Astrocyte (in vitro differentiated cells and primary cell): ENCODE results near the gene CPO. TPM values are rescaled to one million over a fixed set of nuclear protein-coding genes. Genes with fewer than 3 reads are reported as not detected.
A peak's percentile ranks its signal among the peaks of the same experiment; 100 is the strongest.

Experiments
- DNase-seq: peaks from one replicate; pipeline ENCODE4 v3.0.0-alpha.2; 2010; ENCODE audit warnings: low read depth
- FAIRE-seq: peaks from 2 replicates; lab custom pipeline; 2011; peaks lifted over from hg19 to GRCh38; lab: Jason Lieb, UNC
- H2AFZ ChIP-seq: 2 replicates; pipeline ENCODE4 v1.6.0; 2012; ENCODE audit warnings: low read depth, low read length, inconsistent platforms
- H3K27ac ChIP-seq: 2 replicates; pipeline ENCODE4 v1.5.1; 2011; ENCODE audit warnings: low read depth, low read length, inconsistent platforms
- H3K27me3 ChIP-seq: 2 replicates; pipeline ENCODE4 v1.6.0; 2011; ENCODE audit warnings: low read length, inconsistent platforms; ENCODE audit not compliant: insufficient read depth
- H3K36me3 ChIP-seq: 2 replicates; pipeline ENCODE4 v1.5.1; 2011; ENCODE audit warnings: low read length, inconsistent platforms; ENCODE audit not compliant: insufficient read depth
- H3K4me1 ChIP-seq: 2 replicates; pipeline ENCODE4 v1.5.1; 2011; ENCODE audit warnings: low read length, inconsistent platforms; ENCODE audit not compliant: insufficient read depth
- H3K4me2 ChIP-seq: 2 replicates; pipeline ENCODE4 v1.6.0; 2012; ENCODE audit warnings: low read length, inconsistent platforms
- H3K4me3 ChIP-seq: 2 replicates; pipeline ENCODE4 v1.5.1; 2011; ENCODE audit warnings: low read depth, mild to moderate bottlenecking, low read length, inconsistent platforms; ENCODE audit not compliant: insufficient read depth
- H3K79me2 ChIP-seq: 2 replicates; pipeline ENCODE4 v1.6.0; 2012; ENCODE audit warnings: mild to moderate bottlenecking, low read length, inconsistent platforms; ENCODE audit not compliant: insufficient read depth
- H3K9ac ChIP-seq: 2 replicates; pipeline ENCODE4 v1.6.0; 2012; ENCODE audit warnings: mild to moderate bottlenecking, low read length, inconsistent platforms
- H3K9me3 ChIP-seq: 2 replicates; pipeline ENCODE4 v1.5.1; 2012; ENCODE audit warnings: low read depth, mild to moderate bottlenecking, low read length, inconsistent platforms; ENCODE audit not compliant: insufficient read depth
- H4K20me1 ChIP-seq: 2 replicates; pipeline ENCODE4 v1.6.0; 2012; ENCODE audit warnings: low read length, inconsistent platforms; ENCODE audit not compliant: insufficient read depth
- H3K27ac Mint-ChIP-seq: one replicate; pipeline ENCODE4 v1.8.0; 2021; ENCODE audit warnings: mild to moderate bottlenecking, mixed read lengths; ENCODE audit not compliant: unreplicated experiment
- H3K27me3 Mint-ChIP-seq: one replicate; pipeline ENCODE4 v1.8.0; 2021; ENCODE audit warnings: low read depth, mixed read lengths; ENCODE audit not compliant: unreplicated experiment
- H3K36me3 Mint-ChIP-seq: one replicate; pipeline ENCODE4 v1.8.0; 2021; ENCODE audit warnings: low read depth, mixed read lengths; ENCODE audit not compliant: unreplicated experiment
- H3K4me1 Mint-ChIP-seq: one replicate; pipeline ENCODE4 v1.8.0; 2021; ENCODE audit warnings: low read depth, mixed read lengths; ENCODE audit not compliant: unreplicated experiment
- H3K4me3 Mint-ChIP-seq: one replicate; pipeline ENCODE4 v1.8.0; 2021; ENCODE audit warnings: mild to moderate bottlenecking, moderate library complexity, mixed read lengths; ENCODE audit not compliant: unreplicated experiment
- H3K9me3 Mint-ChIP-seq: one replicate; pipeline ENCODE4 v1.8.0; 2021; ENCODE audit warnings: mild to moderate bottlenecking, mixed read lengths; ENCODE audit not compliant: unreplicated experiment
- EZH2 ChIP-seq: IDR thresholded peaks from 2 replicates; pipeline ENCODE4 v1.6.1; 2012; ENCODE audit warnings: mild to moderate bottlenecking, low read length, inconsistent platforms; ENCODE audit not compliant: insufficient read depth
- total RNA-seq: library from RNA; stranded (reverse); gene quantifications from 2 replicates; pipeline ENCODE4 v1.2.1, GENCODE V29; 2021
- TF ChIP-seq, protein P1 (sequence below): IDR thresholded peaks from 2 replicates; pipeline ENCODE4 v1.5.1; 2011; ENCODE audit warnings: low read depth, mild to moderate bottlenecking, inconsistent platforms, low read length, moderate library complexity; ENCODE audit not compliant: insufficient read depth

Gene CPO
- total RNA-seq, 1 donor from 2014 or later = not detected

GRCh38 chr2:206980413-206980812 is 41.1 kb downstream of the CPO start:
- Histone ChIP-seq H4K20me1 (no peaks in the 10 kb centered on the region), H3K27ac (no peak overlapping the region), H3K4me3 (no peak overlapping the region), H3K4me2 (no peak overlapping the region), H3K27me3 (no peaks in the 10 kb centered on the region), H3K4me1 (peaks cover 11% of the 10 kb centered on the region), H3K36me3 (no peaks in the 10 kb centered on the region), H3K9me3 (no peaks in the 10 kb centered on the region), H2AFZ (no peak overlapping the region), H3K9ac (no peak overlapping the region), H3K79me2 (no peaks in the 10 kb centered on the region)
- no peaks in the 10 kb centered on the region for H3K36me3 Mint-ChIP-seq
- H3K9me3 Mint-ChIP-seq = peaks cover 4% of the 10 kb centered on the region
- DNase-seq = no peak
- TF ChIP-seq, protein P1, sequence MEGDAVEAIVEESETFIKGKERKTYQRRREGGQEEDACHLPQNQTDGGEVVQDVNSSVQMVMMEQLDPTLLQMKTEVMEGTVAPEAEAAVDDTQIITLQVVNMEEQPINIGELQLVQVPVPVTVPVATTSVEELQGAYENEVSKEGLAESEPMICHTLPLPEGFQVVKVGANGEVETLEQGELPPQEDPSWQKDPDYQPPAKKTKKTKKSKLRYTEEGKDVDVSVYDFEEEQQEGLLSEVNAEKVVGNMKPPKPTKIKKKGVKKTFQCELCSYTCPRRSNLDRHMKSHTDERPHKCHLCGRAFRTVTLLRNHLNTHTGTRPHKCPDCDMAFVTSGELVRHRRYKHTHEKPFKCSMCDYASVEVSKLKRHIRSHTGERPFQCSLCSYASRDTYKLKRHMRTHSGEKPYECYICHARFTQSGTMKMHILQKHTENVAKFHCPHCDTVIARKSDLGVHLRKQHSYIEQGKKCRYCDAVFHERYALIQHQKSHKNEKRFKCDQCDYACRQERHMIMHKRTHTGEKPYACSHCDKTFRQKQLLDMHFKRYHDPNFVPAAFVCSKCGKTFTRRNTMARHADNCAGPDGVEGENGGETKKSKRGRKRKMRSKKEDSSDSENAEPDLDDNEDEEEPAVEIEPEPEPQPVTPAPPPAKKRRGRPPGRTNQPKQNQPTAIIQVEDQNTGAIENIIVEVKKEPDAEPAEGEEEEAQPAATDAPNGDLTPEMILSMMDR = no peak
- no peak for TF ChIP-seq EZH2
- no peaks in the 10 kb centered on the region for H3K27me3 Mint-ChIP-seq
- H3K4me1 Mint-ChIP-seq = peaks cover 17% of the 10 kb centered on the region
- no peak overlapping the region for H3K27ac Mint-ChIP-seq
- FAIRE-seq = no peak
- H3K4me3 Mint-ChIP-seq = no peak overlapping the region

- Mint-ChIP-seq H3K9me3 (peaks cover 2% of the 10 kb centered on the region), H3K4me3 (no peak overlapping the region), H3K27me3 (no peaks in the 10 kb centered on the region), H3K36me3 (no peaks in the 10 kb centered on the region), H3K4me1 (peaks cover 17% of the 10 kb centered on the region), H3K27ac (no peak overlapping the region)
- FAIRE-seq = no peak
- Histone ChIP-seq H3K27me3 (no peaks in the 10 kb centered on the region), H2AFZ (no peak overlapping the region), H3K4me1 (peaks cover 11% of the 10 kb centered on the region), H3K4me3 (no peak overlapping the region), H3K9me3 (no peaks in the 10 kb centered on the region), H4K20me1 (no peaks in the 10 kb centered on the region), H3K79me2 (no peaks in the 10 kb centered on the region), H3K9ac (no peak overlapping the region), H3K4me2 (no peak overlapping the region), H3K36me3 (no peaks in the 10 kb centered on the region), H3K27ac (no peak overlapping the region)
- DNase-seq = no peak
- TF ChIP-seq EZH2 = no peak
- TF ChIP-seq, protein P1 = no peak
These were observed 41.9 kb downstream of the CPO start for GRCh38 chr2:206981086-206981674.

- Histone ChIP-seq H3K4me3 (no peak overlapping the region), H3K9me3 (no peaks in the 10 kb centered on the region), H3K4me2 (peak overlapping the region; percentile 80), H3K27me3 (no peaks in the 10 kb centered on the region), H3K27ac (no peak overlapping the region), H3K9ac (peak overlapping the region; percentile 44), H3K4me1 (peaks cover 11% of the 10 kb centered on the region), H3K79me2 (no peaks in the 10 kb centered on the region), H3K36me3 (no peaks in the 10 kb centered on the region), H4K20me1 (no peaks in the 10 kb centered on the region), H2AFZ (peak overlapping the region; percentile 60)
- DNase-seq (peak; percentile 54), FAIRE-seq (no peak)
- TF ChIP-seq, protein P1 = peak; percentile 87
- no peak for TF ChIP-seq EZH2
- Mint-ChIP-seq H3K4me3 (no peak overlapping the region), H3K36me3 (no peaks in the 10 kb centered on the region), H3K4me1 (peaks cover 19% of the 10 kb centered on the region), H3K9me3 (peaks cover 2% of the 10 kb centered on the region), H3K27ac (no peak overlapping the region), H3K27me3 (no peaks in the 10 kb centered on the region)
These were observed 42.5 kb downstream of the CPO start for GRCh38 chr2:206981739-206982340.
